ENCODE results near the gene ITPKB.

The ITPKB gene

DNA sequence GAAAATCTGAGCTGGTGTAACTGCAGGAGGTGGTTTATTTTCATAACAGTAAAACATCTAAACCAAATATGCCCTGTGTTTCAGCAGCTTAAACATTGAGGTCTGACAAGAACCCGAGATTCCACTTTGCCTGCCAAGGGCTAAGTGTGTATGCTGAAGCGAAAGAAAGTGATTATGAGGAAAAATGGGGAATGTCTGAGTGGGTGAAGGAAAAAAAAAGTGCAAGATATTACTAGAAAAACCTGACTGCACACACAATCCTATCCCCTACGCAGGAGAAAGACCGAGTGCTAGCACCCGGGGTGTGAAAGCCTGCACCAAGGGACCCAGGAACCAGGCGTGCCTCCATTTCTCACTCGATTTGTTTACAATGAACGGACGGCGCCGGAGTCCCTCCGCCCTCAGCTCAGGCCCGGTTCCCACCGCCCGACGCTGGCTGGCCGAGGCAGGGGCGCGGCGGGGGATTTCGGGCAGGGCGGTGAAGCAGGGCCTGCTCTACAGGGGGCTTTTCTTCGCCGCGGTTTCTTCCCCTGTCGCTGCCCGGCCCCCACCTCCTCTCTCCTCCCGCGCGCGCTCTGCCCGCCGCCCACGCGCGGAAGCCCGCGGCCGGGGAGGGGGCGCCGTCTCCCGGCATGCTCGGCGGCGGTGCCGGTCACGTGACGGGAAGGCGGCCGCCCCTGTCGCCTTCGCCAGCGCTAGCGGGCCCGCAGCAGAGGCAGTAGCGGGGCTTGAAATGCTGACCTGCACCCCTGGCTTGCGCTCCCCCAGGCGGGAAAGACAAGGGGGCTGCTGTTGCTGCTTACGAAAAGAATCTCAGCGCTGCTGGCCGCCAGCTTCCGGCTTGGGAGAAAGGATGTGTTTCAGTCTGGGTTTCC lies 35.9 kb downstream of the ITPKB start:
- DNase-seq, result peak; percentile 85

DNA sequence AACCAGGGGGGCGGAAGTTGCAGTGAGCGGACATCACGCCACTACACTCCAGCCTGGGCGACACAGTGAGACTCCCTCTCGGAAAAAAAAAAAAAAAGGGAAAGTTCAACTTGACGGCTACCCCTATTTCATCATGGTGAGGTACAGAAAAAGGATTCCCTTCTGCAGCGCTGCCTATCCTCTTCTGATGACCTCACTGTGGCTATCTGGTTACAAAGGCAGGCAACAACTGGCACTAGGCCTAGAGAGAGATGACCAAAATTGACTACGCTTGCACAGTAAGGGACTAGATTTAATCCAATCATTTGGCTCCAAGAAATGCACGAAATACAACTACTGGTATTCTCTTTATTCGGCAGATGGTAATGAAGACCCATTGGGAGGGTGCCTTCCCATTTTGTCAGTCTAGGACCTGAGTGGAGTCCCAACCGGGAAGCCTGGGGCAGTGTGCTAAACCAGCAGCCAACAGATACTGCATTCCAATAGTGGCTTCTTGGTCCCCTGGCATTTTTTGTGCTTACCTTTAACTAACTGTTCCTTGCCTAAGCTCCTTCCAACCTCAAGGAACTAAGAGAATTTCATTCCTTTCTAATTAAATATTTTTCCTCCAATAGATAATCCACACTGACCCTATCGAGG lies 36.6 kb downstream of the ITPKB start:
- no peak for DNase-seq

DNA sequence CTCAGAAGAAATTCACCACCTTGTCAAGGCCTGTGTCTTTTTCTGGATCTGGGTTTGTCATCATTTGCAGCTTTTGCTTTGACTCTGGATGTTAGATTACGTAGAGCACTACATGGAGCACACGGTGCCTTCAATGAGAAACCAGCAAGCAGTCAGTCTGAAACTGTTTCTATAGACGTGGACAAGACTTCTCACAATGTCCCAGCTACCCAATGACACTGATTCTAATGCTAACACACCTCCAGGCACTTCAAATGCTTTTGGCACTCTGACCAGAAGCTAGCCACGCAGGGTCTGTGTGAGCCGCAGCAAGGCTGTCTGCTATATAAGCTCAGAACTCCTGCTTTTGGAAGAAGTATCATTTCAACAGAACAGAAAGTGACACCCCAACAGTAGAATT lies 38.2 kb downstream of the ITPKB start:
- no peak for DNase-seq

DNA sequence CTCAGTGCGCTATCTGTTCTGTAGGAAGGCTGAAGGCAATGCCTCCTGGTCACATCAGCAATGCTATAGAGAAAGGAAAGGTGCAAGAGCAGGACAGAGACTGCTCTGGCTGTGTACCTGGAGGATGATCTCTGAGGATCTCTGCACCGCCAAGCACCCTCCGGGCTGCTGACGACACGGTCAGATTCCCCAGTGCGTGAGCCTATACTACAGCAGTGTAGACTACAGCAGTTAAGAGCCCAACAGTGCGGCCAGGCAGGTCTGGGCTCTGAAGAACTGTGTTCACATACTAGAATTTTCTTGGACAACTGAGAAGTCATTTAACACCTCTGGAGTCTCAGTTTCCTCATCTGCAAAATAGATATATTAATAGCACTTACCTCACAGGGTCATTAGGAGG lies 39.9 kb downstream of the ITPKB start:
- DNase-seq, result no peak

DNA sequence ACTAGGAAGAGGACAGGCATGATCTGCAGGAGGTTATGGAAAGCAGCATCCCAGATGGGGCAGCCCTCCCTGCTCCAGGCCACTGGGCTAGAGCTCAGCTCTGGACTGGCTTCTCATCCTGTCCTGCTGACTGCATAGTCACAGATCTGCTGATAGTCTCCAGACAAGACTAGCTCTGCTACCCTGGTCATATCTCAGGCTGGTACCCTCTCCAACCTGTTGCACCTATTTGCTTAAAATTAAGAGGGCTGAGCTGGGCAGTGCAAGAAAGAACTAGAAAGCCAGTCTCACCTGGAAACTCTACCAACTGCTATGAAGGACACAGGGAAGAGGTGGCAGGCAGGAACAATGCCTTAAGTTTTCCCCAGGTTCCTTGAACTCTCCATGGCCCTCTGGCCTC lies 40.4 kb downstream of the ITPKB start:
- DNase-seq, result no peak

DNA sequence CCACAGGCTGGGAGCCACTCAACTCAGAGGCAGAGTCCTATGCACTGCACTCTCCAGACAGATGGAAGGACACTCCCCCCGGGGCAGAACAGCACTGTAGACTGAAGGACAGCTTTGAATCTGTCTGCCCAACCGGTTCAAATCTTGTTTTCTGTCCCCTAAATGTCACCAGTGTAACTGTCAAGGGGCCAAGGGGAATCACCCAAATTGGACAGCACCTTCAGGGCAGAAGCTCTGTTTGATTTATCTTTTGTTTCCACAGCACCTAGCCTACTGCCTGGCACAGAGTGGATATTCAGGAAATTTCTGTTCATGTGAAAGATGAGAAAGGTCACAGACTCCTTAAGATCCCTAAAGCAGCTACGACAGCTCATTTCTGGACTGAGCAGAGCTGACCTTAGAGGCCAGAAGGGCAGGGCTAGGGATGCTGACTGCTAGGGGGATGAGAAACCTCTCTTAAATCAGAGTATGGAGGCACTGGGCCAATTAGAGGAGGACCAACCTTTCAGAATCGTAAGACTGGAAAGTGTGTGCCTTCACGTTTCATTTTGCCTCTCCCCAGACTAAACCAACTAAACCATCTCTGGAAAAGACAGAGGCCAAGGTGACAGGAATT lies 41.0 kb downstream of the ITPKB start:
- DNase-seq, result no peak

DNA sequence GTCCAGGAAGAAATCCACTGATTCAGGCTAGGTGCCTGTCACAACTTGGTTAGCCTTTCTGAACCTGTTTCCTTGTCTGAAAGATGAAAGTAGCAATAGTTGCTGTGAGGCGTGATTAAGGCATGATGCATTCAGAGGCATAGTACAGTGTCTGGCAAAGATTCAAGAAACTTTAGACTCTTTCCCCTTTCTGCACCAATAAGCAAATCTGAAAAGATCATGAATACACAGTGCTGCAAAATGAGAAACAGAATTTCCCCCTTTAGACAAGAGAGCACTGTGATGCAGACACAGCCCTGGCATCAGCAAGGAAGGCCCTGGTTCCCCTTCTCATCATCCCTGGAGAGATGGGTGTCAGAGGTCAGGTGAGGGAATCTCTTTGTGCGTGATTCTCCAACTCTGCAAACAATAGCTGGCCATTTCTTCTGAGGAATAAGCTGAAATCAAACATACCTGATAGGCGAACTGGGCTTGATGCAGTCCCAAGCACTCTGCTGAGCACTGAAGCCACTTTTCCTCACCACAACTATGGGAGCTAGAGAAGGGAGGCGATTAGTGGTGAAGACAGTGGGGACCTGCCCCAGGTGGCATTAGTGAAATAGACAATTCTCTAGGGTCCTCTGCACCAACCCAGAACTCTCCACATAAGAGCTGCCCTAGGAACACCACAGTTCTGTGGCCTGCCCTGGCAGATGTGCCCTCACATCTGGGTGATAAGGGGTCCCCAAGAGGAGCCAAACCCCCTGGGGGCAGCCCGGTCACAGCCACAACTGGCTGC lies 41.7 kb downstream of the ITPKB start:
- DNase-seq, result no peak

DNA sequence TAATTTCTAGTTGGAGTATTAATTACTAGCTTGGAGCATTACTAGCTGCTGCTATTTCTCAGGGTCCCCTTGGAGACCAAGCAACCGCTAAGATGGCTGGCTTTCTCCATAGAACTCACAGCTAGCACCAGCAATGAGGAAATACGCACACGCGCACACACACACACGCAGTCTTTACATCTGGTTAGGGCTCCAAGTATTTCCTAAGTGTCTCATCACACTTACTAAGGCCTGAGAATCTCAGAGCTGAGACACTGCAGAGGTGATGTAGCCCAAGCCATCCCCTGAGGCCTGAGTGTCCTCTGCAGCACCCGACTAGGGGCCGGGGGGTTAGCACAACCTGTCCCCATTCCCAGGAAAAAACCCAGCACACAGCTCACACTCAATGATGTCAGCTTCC lies 42.5 kb downstream of the ITPKB start:
- no peak for DNase-seq

DNA sequence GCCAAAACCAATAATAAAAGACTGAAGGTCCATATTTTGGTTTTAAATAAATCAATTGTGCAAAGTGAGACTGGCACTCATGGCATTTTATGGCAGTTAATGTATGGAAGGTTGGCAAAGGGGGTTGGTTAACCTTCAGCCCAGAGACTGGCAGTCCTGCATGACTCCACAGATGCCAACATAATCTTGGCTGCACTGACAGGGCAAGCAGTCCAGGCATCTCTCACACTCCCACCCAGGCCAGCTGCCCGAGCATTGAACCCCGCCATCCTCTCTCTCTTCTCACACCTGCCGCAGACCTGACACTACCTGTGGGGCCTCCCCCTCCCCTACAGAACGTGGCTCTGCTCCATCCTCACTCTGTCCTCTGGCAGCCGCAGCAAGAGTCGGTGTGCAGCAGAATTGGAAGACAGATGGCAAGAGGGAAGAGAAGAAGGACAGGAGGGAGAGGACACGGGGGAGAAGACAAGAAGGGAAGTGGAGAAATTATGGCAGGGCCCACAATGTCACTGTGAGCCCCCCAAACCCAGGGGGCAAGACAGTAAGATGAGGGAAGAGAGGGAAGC lies 43.7 kb downstream of the ITPKB start:
- no peak for DNase-seq

DNA sequence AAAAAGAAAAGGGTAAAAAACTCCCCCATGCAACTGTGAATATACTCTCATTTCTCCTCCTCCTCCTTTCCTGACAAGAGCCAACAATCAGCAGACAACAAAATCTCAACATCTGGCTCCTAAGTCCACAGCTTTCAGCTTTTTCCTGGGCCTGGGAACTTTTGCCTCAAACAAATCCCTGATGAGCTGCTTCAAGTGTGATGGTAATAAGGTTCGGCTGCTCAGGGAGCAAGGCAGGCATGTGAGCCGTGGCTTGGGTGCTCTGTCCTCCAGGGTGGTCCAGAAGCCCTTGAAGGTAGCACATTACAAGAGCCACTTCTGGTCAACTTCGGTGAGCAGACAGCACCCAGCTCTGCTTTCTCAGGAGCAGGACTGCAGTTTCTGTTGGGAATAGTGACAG lies 46.3 kb downstream of the ITPKB start:
- no peak for DNase-seq

DNA sequence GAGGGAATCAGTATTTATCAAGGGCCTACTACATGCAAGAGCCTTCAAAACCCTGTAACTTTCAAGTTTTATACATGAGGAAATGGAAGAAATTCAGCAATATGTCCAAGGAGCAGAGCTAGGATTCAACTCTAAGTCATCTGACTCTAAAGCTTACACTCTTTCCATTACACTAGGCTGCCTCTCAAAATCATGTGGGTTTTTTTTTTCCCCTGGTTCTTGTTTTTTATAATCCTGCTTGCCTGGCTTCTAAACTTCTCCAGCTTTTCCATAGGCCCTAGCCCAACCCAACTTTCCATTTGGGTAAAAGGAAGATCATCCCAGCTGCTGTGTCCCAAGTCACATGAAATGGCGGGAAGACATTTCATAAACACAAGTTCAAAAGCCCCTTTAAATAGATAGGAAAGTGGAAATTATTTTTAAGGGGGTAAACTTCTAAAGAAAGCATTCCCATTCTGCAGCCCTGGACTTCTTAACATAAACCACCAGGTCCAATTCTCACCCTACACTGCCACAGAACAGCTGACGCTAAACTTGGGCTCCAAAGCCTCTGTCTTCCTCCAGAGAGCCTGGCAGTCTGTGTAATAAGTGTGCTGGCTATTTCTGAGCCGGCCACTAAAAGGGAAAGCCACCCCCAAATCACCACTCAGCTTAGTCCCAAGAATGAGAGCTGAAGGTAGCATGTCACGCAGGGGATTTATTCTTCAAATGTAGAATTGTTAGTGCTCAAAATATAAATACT lies 46.9 kb downstream of the ITPKB start:
- no peak for DNase-seq

DNA sequence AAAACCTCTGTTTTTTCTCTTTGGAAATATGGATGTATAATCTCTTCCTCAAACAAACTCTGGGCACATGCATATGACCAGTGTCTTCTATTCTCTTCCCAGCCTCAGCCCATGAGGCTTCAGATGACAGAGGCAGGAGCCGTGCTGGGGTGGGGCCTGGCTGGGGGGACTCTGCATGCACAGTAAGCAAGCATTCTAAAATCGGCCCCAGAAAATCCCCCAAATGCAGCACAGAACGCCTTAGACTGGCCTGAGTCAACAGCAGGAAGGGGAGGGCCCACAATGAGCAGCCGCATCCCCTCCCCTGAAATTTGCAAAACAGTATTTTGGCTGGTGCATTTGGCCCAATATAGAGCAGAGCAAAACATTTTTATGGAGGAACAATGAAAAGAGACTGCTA lies 47.8 kb downstream of the ITPKB start:
- DNase-seq, result peak; percentile 64

DNA sequence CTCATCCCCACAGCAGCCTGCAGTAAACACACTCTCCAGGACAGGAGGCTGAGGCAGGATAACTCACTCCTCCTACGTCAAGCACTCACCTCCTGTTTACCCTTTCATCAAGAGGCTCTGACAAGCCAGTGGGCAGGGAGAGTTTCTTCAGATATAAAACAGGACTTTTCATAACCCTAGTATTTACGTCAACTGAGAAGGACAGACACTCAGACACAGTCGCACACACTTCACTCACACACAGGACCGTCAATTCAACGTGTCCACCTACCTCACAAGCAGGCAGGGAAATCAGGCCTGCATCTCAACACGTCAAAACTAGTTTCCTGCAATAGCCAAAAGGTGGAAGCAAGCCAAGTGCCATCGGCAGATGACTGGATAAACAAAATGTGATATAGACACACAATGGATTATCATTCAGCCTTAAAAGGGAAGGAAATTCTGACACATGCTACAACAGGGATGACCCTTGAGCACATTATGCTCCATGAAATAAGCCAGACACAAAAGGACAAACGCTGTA lies 48.6 kb downstream of the ITPKB start:
- no peak for DNase-seq

DNA sequence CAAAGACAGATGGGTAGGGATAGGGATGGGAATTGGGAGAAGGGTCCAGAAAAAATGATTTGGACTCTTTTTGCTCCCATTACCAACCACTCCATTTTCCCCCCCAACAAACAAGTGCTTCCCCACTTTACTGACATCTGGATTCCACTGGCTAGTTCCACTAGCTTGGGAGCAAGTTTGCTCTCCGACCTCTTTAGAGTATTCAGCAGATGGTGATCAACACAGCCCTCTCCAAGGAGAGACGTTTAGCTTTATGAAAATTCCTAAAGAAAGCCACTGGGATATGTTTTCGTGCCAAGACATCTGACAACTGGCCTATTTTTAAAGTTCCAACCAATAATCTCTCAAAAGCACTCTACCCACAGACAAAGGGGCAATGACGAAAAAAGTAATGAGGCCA lies 50.3 kb downstream of the ITPKB start:
- DNase-seq, result no peak

DNA sequence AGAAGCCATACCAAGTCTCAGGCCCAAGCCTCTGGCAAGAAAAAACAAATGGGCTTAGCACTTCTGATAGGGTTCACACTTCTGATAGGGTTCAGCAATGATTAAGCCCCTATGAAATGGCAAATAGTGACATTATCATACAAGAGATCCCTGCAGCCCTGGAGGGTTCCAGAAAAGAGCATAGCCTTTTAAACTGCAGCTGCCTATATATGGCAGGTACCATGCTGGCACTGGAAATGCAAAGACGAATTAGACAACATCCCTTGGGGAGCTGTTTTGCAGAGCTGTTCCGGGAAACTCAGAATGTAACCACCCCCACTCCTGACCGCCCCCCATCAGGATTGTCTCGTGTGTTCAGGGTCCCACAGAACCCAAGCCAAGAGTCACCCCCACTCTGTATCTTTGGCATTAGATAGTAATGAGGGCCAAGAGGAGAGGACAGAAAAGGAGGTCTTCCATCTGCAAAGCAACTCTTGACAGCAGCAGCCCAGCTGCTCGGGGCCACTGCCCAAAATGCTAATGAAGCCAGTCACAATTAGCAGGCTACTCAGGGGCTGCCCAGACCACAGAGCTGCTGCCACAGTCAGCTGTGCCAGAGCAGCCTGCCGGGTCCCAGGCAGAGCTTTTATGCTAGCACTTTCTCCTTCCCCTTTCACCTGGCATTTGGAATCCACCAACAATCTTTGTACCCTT lies 50.9 kb downstream of the ITPKB start:
- no peak for DNase-seq

DNA sequence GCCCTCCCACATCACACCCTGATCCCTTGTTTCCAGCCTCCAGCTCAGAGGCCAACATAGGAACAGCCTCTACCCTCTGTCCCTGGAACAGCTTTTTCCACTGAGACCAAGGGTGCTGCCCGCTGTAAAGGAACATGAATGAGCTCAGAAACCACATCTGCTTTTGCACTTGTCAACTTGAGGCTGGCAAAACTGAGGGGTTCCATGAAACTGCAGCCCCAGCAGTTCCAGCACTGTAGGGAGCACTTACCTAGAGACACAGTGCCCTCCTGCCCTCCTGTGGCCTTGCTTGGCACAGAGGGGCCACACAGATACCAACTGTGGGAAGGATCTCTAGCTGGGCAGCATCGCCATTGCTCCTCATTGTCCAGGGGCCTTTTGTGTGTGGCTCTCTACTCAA lies 51.7 kb downstream of the ITPKB start:
- DNase-seq, result no peak

DNA sequence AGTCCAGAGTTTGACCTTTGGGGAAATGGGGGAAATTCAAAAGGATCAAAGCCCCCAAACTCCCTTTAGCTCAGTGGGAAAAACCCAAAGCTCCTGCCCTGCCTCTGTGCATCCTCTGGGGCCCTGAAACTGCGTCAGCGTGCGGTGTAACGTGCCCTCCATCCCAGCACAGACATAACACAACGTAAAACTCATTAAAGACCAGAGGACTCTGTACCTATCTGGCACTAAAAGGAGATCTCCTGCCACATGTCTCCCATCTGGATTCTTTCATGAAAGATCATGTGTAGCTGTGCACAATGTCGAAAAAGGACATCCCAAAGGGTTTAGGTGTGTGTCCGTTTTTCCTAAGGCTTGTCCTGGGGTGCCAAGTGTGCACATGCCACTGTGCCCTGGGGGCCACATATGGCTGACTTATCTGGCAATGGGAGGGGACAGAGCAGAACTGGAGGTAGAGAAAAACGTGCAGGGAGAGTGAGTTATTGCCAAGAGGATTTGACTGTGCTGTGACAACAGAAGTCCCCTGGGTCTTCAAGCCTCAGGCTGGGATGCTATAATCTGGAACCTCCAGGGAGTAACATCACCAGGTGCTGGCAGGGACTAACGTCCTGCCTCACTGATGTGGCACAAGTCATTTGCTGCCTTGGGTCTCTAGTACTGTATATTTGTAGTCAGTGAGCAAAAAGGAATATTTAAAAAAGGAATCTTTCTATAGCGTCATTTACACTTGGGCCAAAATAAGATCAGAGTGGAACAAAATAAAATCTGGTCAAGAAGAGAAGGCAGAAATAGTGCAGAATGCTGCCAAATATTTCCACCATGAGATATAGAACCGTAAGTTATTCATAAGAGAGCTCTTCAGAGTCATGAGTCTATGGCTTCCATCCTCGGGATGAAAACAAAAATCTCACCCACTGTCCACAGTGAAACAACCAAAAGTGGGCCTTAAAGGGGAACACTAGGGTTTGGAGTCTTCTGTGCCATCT lies 52.3 kb downstream of the ITPKB start:
- no peak for DNase-seq

DNA sequence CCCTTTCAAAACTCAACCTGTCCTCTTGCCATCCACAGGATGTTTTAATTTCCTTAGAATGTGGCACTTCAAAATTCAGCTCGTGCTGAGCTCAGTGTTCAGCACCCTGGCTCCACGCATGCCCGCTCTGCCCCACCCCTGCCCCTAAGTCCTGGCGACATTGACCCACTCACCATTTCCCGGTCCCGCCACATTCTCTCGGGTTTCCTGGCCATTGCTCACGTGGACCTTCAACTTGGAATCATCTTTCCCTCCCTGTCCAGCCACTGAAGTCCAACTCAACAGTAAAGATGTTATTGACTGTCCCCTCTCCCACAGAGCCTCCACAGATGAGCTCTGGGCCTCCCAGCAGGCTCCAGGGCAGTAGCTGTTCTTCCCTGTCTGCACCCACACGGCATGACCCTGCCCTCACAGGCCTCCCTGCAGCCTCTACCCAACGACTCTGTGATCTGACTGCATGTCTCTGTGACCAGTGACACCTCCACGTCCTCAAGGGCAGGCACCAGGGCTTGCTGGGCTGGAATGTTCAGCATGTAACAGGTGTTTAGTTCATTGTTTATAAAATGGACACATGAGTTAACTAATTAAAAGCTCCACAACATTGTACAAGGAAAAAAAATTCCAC lies 53.8 kb downstream of the ITPKB start:
- DNase-seq, result no peak

DNA sequence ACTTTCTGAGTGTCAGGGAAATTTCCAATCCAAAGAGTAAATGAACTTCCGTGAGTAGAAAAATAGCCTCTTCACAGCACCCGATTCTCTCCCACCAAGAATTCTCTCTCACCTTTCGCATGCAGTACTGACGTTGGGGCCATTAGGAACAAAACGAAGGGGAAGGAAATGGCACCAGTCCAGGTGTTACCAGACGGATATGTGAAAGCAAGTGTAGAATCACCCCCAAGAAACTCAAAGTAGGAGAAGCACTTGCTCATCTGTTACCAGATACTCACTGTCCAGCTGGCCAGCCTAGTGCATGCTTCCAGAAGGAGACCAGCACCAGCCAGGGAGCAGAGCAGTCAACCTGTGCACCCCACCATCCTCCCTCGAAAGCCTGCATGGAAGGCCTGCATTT lies 55.1 kb downstream of the ITPKB start:
- DNase-seq, result no peak

All from activated naive CD4-positive, alpha-beta T cell treated with anti-CD3 and anti-CD28 coated beads, Interleukin-2, amount 50 U/mL, for 16 hours (primary cell).